Panc1 (cell line): ENCODE data around the gene CD164L2. TPM values are rescaled to one million over a fixed set of nuclear protein-coding genes. Genes with fewer than 3 reads are reported as not detected.

ENCODE experiments used
- ATAC-seq: fragments of 200-7000 bp; cut with Tn5 transposase; 2 replicates; pipeline ENCODE4 v1.9.1; 2020; ENCODE audit warnings: mild to moderate bottlenecking, moderate library complexity
- BruUV-seq: library from RNA; stranded (reverse); fragments of 400-500 nt; replicated peaks from 2 replicates; lab custom pipeline; 2021; lab: Mats Ljungman, UMichigan
- CTCF ChIA-PET: fragments of 300-600 bp; sonication (Branson Sonifier 250); formaldehyde crosslinking; loops from one replicate; lab custom pipeline; 2022; ENCODE audit warnings: antibody characterized with exemption; lab: Charles Lee
- POLR2A ChIA-PET: fragments of 300-600 bp; sonication (Branson Sonifier 250); formaldehyde crosslinking; loops from one replicate; lab custom pipeline; 2022; ENCODE audit warnings: antibody characterized with exemption; lab: Charles Lee
- DNase-seq: peaks from one replicate; pipeline ENCODE4 v3.0.0-alpha.2; 2010; ENCODE audit warnings: low read depth, low spot score
- H3K27ac ChIP-seq: 2 replicates; pipeline ENCODE4 v1.5.1; 2011; ENCODE audit warnings: mild to moderate bottlenecking, low read length, inconsistent platforms
- H3K27me3 ChIP-seq: fragments of 200-500 bp; sonication (Bioruptor generic); 2 replicates; pipeline ENCODE4 v1.6.0; 2014; ENCODE audit warnings: low read length, inconsistent platforms; ENCODE audit not compliant: control insufficient read depth, insufficient read depth
- H3K36me3 ChIP-seq: fragments of 200-500 bp; sonication (Bioruptor generic); 2 replicates; pipeline ENCODE4 v1.5.1; 2014; ENCODE audit warnings: inconsistent platforms, mild to moderate bottlenecking, low read length, moderate library complexity; ENCODE audit not compliant: control insufficient read depth, insufficient read depth
- H3K4me1 ChIP-seq: 2 replicates; pipeline ENCODE4 v1.5.1; 2011; ENCODE audit warnings: inconsistent platforms, mild to moderate bottlenecking, low read length, moderate library complexity; ENCODE audit not compliant: control insufficient read depth, insufficient read depth
- H3K4me3 ChIP-seq, 2 experiments: 2 replicates each; pipeline ENCODE4 v1.5.1; 2011 to 2012; ENCODE audit warnings: low read depth in 2 of 2, low read length in 2 of 2, mild to moderate bottlenecking in 2 of 2, inconsistent platforms in 1 of 2, moderate library complexity in 1 of 2
- H3K9me3 ChIP-seq: fragments of 200-500 bp; sonication (Bioruptor generic); 2 replicates; pipeline ENCODE4 v1.5.1; 2014; ENCODE audit warnings: low read depth, mild to moderate bottlenecking, inconsistent platforms, low read length, moderate library complexity; ENCODE audit not compliant: control insufficient read depth, insufficient read depth
- POLR2AphosphoS5 ChIP-seq: IDR thresholded peaks from 2 replicates; pipeline ENCODE4 v1.6.1; 2012; ENCODE audit warnings: mild to moderate bottlenecking, low read depth, low read length, moderate library complexity
- REST ChIP-seq, 2 experiments: IDR thresholded peaks; 2 replicates each; pipeline ENCODE4 v1.6.1; 2011 to 2012; ENCODE audit warnings: low read depth in 2 of 2, control low read depth in 1 of 2, low read length in 1 of 2, mild to moderate bottlenecking in 1 of 2, moderate library complexity in 1 of 2; ENCODE audit not compliant: insufficient read depth in 1 of 2
- SIN3A ChIP-seq: IDR thresholded peaks from 2 replicates; pipeline ENCODE4 v1.6.1; 2012; ENCODE audit warnings: low read depth, mild to moderate bottlenecking, low read length, moderate library complexity, borderline replicate concordance; ENCODE audit not compliant: insufficient read depth
- TCF7L2 ChIP-seq: IDR thresholded peaks from 2 replicates; pipeline ENCODE4 v1.6.1; 2011; ENCODE audit warnings: mild to moderate bottlenecking, low read depth, low read length, inconsistent platforms
- in situ Hi-C: cut with HindIII; loops from 2 replicates; pipeline ENCODE4 v1.10.0; 2016; ENCODE audit warnings: low sequenced_read_pairs, low pct_unique_long_range_greater_than_20kb
- intact Hi-C: fragments of 100-400 bp; cut with micrococcal nuclease; formaldehyde crosslinking; loops from one replicate; pipeline ENCODE4 v1.10.0; 2022; ENCODE audit not compliant: unreplicated experiment
- total RNA-seq: library from RNA; stranded (reverse); gene quantifications from one replicate; pipeline ENCODE4 v1.2.1, GENCODE V29; 2021; ENCODE audit not compliant: unreplicated experiment
- TF ChIP-seq, protein P1 (sequence below): fragments of 450-650 bp; IDR thresholded peaks from 2 replicates; pipeline ENCODE4 v1.5.1; 2017; ENCODE audit warnings: mild to moderate bottlenecking

The CD164L2 gene
- total RNA-seq, 1 experiment from 2014 or later: 0.13 TPM

GRCh38 chr1:27397749-27398148 lies 14.6 kb upstream of the CD164L2 start:
- CTCF ChIA-PET: interaction anchor here (0.7 to 1.6 kb wide), 3 partner anchors 19 to 381 kb away, joined by 3 to 4 read pairs (median 3); no protein-coding TSS in a partner anchor
- DNase-seq: no peak
- intact Hi-C loops: loop anchor here (10.0 kb wide), 1 partner anchor 267 kb away; no protein-coding TSS in a partner anchor
- H3K4me3 ChIP-seq: no peak overlapping the region
- POLR2A ChIA-PET: no interaction called here
- no peak overlapping the region for H3K27ac ChIP-seq
- no peaks in the 10 kb centered on the region; the same call in 1 of the 2 replicates for H3K4me1 ChIP-seq
- no peaks in the 10 kb centered on the region for H3K9me3 ChIP-seq
- ATAC-seq: no peak
- in situ Hi-C loops: no loop called here
- no peaks in the 10 kb centered on the region for H3K36me3 ChIP-seq
- no peaks in the 10 kb centered on the region for H3K27me3 ChIP-seq
- no peak for TF ChIP-seq POLR2AphosphoS5
- no peak for TF ChIP-seq TCF7L2
- TF ChIP-seq, protein P1, sequence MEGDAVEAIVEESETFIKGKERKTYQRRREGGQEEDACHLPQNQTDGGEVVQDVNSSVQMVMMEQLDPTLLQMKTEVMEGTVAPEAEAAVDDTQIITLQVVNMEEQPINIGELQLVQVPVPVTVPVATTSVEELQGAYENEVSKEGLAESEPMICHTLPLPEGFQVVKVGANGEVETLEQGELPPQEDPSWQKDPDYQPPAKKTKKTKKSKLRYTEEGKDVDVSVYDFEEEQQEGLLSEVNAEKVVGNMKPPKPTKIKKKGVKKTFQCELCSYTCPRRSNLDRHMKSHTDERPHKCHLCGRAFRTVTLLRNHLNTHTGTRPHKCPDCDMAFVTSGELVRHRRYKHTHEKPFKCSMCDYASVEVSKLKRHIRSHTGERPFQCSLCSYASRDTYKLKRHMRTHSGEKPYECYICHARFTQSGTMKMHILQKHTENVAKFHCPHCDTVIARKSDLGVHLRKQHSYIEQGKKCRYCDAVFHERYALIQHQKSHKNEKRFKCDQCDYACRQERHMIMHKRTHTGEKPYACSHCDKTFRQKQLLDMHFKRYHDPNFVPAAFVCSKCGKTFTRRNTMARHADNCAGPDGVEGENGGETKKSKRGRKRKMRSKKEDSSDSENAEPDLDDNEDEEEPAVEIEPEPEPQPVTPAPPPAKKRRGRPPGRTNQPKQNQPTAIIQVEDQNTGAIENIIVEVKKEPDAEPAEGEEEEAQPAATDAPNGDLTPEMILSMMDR: no peak
- no peak for TF ChIP-seq REST (IDR thresholded peaks at IDR 0.05; ENCODE audit: insufficient read depth in 1 of 2, low read depth in 2 of 2, low read length in 1 of 2)
- no peak for TF ChIP-seq SIN3A
- BruUV-seq: no TSS peak

GRCh38 chr1:27397110-27397509 lies 14.0 kb upstream of the CD164L2 start:
- no peak for TF ChIP-seq POLR2AphosphoS5
- Histone ChIP-seq H3K27ac (no peak overlapping the region), H3K27me3 (no peaks in the 10 kb centered on the region), H3K36me3 (no peaks in the 10 kb centered on the region), H3K4me3 (no peak overlapping the region), H3K9me3 (no peaks in the 10 kb centered on the region), H3K4me1 (no peaks in the 10 kb centered on the region)
- no TSS peak for BruUV-seq
- ChIA-PET CTCF (interaction anchor here (0.7 to 1.6 kb wide), 2 partner anchors 39 to 350 kb away, joined by 4 to 10 read pairs; no protein-coding TSS in a partner anchor), POLR2A (no interaction called here)
- in situ Hi-C loops: no loop called here
- DNase-seq (no peak), ATAC-seq (no peak)
- intact Hi-C loops: loop anchor here (10.0 kb wide), 1 partner anchor 268 kb away; no protein-coding TSS in a partner anchor
